ENCODE measurements around the gene HARBI1.

DNA sequence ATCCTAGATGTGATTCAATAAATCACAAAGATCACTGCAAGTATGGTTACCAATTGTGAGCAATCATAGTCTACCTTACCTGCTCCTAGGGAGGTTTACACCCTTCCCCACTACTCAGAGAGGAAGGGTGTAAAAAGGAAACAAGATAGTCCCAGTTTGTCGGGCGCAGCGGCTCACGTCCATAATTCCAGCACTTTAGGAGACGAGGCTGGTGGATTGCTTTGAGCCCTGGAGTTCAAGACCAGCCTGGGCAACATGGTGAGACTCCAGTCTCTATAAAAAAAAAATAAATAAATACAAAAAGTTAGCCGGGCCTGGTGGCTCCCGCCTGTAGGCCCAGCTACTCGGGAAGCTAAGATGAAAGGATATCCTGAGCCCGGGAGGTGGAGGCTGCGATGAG is 22.2 kb downstream of the HARBI1 start:
- TF ChIP-seq PATZ1 (CRISPR knock-in tag; IDR thresholded peaks at IDR 0.05; ENCODE audit: borderline replicate concordance) = no peak
- TF ChIP-seq BACH2 (CRISPR knock-in tag; IDR thresholded peaks at IDR 0.05; ENCODE audit: borderline replicate concordance) = no peak
- TF ChIP-seq OSR1 (CRISPR knock-in tag; IDR thresholded peaks at IDR 0.05) = no peak
- TF ChIP-seq CREB5 (CRISPR knock-in tag; IDR thresholded peaks at IDR 0.05; ENCODE audit: low read depth) = no peak
- no peak for TF ChIP-seq ZNF565 (CRISPR knock-in tag; conservative IDR thresholded peaks at IDR 0.05; ENCODE audit: low read depth)
- no peak for TF ChIP-seq ZFP30 (CRISPR knock-in tag; IDR thresholded peaks at IDR 0.05)
- no peak for TF ChIP-seq ESRRG (CRISPR knock-in tag; IDR thresholded peaks at IDR 0.05)
- no peak for TF ChIP-seq PPARA (CRISPR knock-in tag; IDR thresholded peaks at IDR 0.05; ENCODE audit: borderline replicate concordance)
- no peak for TF ChIP-seq ZC3H10 (CRISPR knock-in tag; IDR thresholded peaks at IDR 0.05)
- TF ChIP-seq TCF4 (CRISPR knock-in tag; IDR thresholded peaks at IDR 0.05; ENCODE audit: borderline replicate concordance) = no peak
- TF ChIP-seq GLIS3 (CRISPR knock-in tag; IDR thresholded peaks at IDR 0.05) = no peak

Measured in SK-N-SH treated with all-trans-retinoic acid at 6 μM for 48 hours (cell line).